ENCODE data around the gene TRPC4AP. TPM values are rescaled to one million over a fixed set of nuclear protein-coding genes. Genes with fewer than 3 reads are reported as not detected.

TRPC4AP gene
- total and polyA plus RNA-seq, 2 of the 8 experiments (the other 6 are each of a cell fraction or from before 2014, with no cell fraction given): 73.1 to 74.8 TPM

DNA sequence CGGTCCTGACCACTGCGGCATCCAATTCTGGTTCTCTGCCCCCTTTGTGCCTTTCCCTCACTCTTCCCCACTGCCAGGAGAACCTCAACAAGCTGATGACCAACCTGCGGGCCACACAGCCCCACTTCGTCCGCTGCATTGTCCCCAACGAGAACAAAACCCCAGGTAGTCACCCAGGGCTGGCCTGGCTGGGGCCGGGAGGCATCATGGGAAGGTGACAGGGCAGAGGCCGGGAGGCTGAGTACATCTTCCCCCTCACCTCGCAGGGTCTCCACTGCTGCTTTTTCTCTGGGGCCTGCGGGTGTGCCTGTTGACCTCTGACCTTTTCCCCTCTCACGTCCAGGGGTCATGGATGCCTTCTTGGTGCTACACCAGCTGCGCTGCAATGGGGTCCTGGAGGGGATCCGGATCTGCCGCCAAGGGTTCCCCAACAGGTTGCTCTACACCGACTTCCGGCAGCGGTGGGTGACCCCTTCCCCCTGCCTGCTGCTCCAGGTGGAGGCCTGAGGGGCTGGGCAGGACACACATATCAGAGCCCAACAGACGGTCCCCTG, 101.9 kb downstream of the TRPC4AP start:
- Histone ChIP-seq H3K27ac (ENCODE audit: low read depth, low read length) (no peak overlapping the region; the same call in 1 of the 2 replicates), H3K4me3 (ENCODE audit: extremely low read depth in 1 of 4, insufficient read depth in 2 of 4, low read depth in 3 of 4, low read length in 4 of 4) (no peak overlapping the region), H4K91ac (replicated peaks; ENCODE audit: insufficient read length, low read length) (no peak overlapping the region), H2BK15ac (ENCODE audit: low read length) (no peak overlapping the region), H3K56ac (replicated peaks; ENCODE audit: insufficient read length, low read depth, low read length) (no peak overlapping the region), H3K23me2 (ENCODE audit: low read depth, low read length) (no peaks in the 10 kb centered on the region), H3K4me1 (replicated peaks in 1 of 4; ENCODE audit: control insufficient read depth in 3 of 4, insufficient read depth in 4 of 4, low read length in 3 of 4) (peaks cover 0 to 5% (median 0%) of the 10 kb centered on the region in 4 experiments; a peak in 2 of 7 replicates), H3K27me3 (replicated peaks in 1 of 4; ENCODE audit: control insufficient read depth in 3 of 4, extremely low read depth in 1 of 4, insufficient read depth in 3 of 4, low read length in 3 of 4) (peaks cover 0 to 5% (median 2%) of the 10 kb centered on the region in 4 experiments; a peak in 3 of 7 replicates), H3K23ac (ENCODE audit: insufficient read length) (no peak overlapping the region), H3K79me2 (ENCODE audit: control insufficient read depth in 1 of 2, insufficient read depth in 2 of 2, low read length in 2 of 2) (no peaks in the 10 kb centered on the region), H3K18ac (ENCODE audit: extremely low read depth, low read length) (no peak overlapping the region), H2BK12ac (ENCODE audit: low read depth, low read length) (no peak overlapping the region), H4K8ac (ENCODE audit: extremely low read depth, insufficient read depth, low read length) (no peak overlapping the region), H3K14ac (ENCODE audit: insufficient read length) (no peak overlapping the region), H3K4ac (replicated peaks; ENCODE audit: insufficient read length, low read depth, low read length) (no peak overlapping the region), H4K20me1 (replicated peaks in 1 of 2; ENCODE audit: control insufficient read depth in 1 of 2, insufficient read depth in 2 of 2, low read length in 2 of 2) (peaks cover 0 to 2% of the 10 kb centered on the region in 2 experiments), H2BK120ac (replicated peaks; ENCODE audit: low read depth, low read length) (no peak overlapping the region), H3K79me1 (ENCODE audit: low read depth, low read length) (no peaks in the 10 kb centered on the region), H2BK20ac (ENCODE audit: low read length) (no peak overlapping the region), H3K36me3 (ENCODE audit: control insufficient read depth in 2 of 4, insufficient read depth in 4 of 4, low read length in 3 of 4) (peaks cover 0 to 3% (median 1%) of the 10 kb centered on the region in 4 experiments; a peak in 2 of 8 replicates), H3K4me2 (ENCODE audit: insufficient read depth in 1 of 2, low read depth in 2 of 2, low read length in 2 of 2) (no peak overlapping the region), H2AK5ac (ENCODE audit: low read depth, low read length) (no peak overlapping the region), H3K9ac (replicated peaks in 1 of 4; ENCODE audit: extremely low read depth in 1 of 4, low read depth in 3 of 4, low read length in 3 of 4) (no peak overlapping the region), H3K9me3 (ENCODE audit: insufficient read depth in 2 of 2, low read depth in 1 of 2, low read length in 1 of 2) (no peaks in the 10 kb centered on the region), H4K5ac (ENCODE audit: insufficient read length, low read depth, low read length) (no peak overlapping the region), H2AFZ (ENCODE audit: low read length) (no peak overlapping the region), H2BK5ac (ENCODE audit: low read depth, low read length) (no peak overlapping the region)
- DNase-seq (ENCODE audit: low read depth in 1 of 2, low spot score in 2 of 2): no peak
- POLR2A ChIA-PET (ENCODE audit: partially characterized antibody): interaction anchor here (0.6 kb wide), 1 partner anchor 1338 kb away, joined by 3 read pairs; no protein-coding TSS in a partner anchor
- CTCF ChIA-PET (ENCODE audit: partially characterized antibody): interaction anchor here (0.9 to 2.1 kb wide), 3 partner anchors 11 to 116 kb away, joined by 3 to 8 read pairs (median 3); no protein-coding TSS in a partner anchor
- WGBS, 2 experiments (ENCODE audit: extremely low coverage in 1 of 2, insufficient coverage in 1 of 2, insufficient read length in 1 of 2, insufficient replicate concordance in 2 of 2, low coverage in 1 of 2, low lambda C conversion rate in 2 of 2, missing lambda C conversion rate in 1 of 2): 93% methylated on average over 17 of the region's 18 CpGs; no CpG with 5 or more reads in 1 of the 2 experiments
- FAIRE-seq: no peak
- TF ChIP-seq CHD2 (IDR thresholded peaks at IDR 0.05; ENCODE audit: low read length) (no peak), RBBP5 (IDR thresholded peaks at IDR 0.05; ENCODE audit: borderline replicate concordance, low read depth, low read length) (no peak), CBX5 (IDR thresholded peaks at IDR 0.05; ENCODE audit: low read depth, low read length) (no peak), SAP30 (IDR thresholded peaks at IDR 0.05; ENCODE audit: insufficient read depth, insufficient replicate concordance, low read length) (no peak), TCF12 (IDR thresholded peaks at IDR 0.05; ENCODE audit: low read depth, low read length) (no peak), PHF8 (conservative IDR thresholded peaks at IDR 0.05; ENCODE audit: low read depth, low read length) (no peak), KDM5A (IDR thresholded peaks at IDR 0.05; ENCODE audit: low read length) (no peak), HDAC6 (IDR thresholded peaks at IDR 0.05; ENCODE audit: low read depth, low read length) (no peak), ZNF274 (IDR thresholded peaks at IDR 0.05; ENCODE audit: borderline replicate concordance, extremely low read depth, low read length) (no peak), EP300 (IDR thresholded peaks at IDR 0.05; ENCODE audit: borderline replicate concordance in 1 of 2, low read depth in 2 of 2, low read length in 2 of 2) (no peak), CREB1 (IDR thresholded peaks at IDR 0.05) (no peak)
- TF ChIP-seq, protein P1, sequence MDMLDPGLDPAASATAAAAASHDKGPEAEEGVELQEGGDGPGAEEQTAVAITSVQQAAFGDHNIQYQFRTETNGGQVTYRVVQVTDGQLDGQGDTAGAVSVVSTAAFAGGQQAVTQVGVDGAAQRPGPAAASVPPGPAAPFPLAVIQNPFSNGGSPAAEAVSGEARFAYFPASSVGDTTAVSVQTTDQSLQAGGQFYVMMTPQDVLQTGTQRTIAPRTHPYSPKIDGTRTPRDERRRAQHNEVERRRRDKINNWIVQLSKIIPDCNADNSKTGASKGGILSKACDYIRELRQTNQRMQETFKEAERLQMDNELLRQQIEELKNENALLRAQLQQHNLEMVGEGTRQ (IDR thresholded peaks at IDR 0.05; ENCODE audit: low read length): no peak

Measured in H1 (cell line).